Daoy (cell line): ENCODE data around the gene NFIA. TPM values are rescaled to one million over a fixed set of nuclear protein-coding genes. Genes with fewer than 3 reads are reported as not detected.
"Not testable (repeated sequence)": the region's sequence is repeated elsewhere in the genome, so short reads cannot be mapped to it uniquely, and the experiment has no call there.

Source experiments
- DNase-seq: peaks from one replicate; pipeline ENCODE4 v3.0.0-alpha.2; 2015; ENCODE audit warnings: low read depth
- total RNA-seq: library from RNA; depleted of rRNA; stranded (reverse); fragments of >200 nt; shearing (Covaris generic); gene quantifications from 2 replicates; pipeline ENCODE4 v1.2.3, GENCODE V29; 2014

The NFIA gene
- total RNA-seq, 1 experiment from 2014 or later = 5.0 TPM

- DNase-seq = no peak
Observed at GRCh38 chr1:61271412-61271789, 189.0 kb downstream of the NFIA start.

- DNase-seq = no peak
Observed at GRCh38 chr1:61273167-61273705, 190.9 kb downstream of the NFIA start.

GRCh38 chr1:61273861-61274260 is 191.5 kb downstream of the NFIA start:
- no peak for DNase-seq

GRCh38 chr1:61274939-61275338 is 192.6 kb downstream of the NFIA start:
- no peak for DNase-seq

- DNase-seq = no peak
Observed at GRCh38 chr1:61276246-61276645, 193.9 kb downstream of the NFIA start.

- DNase-seq = no peak
Observed at GRCh38 chr1:61277121-61277690, 194.8 kb downstream of the NFIA start.

GRCh38 chr1:61278503-61278902 is 196.1 kb downstream of the NFIA start:
- DNase-seq = not testable (repeated sequence)

- DNase-seq = no peak
Observed at GRCh38 chr1:61278966-61279365, 196.6 kb downstream of the NFIA start.

GRCh38 chr1:61279570-61279969 is 197.2 kb downstream of the NFIA start:
- DNase-seq = no peak

- DNase-seq = no peak
Observed at GRCh38 chr1:61280452-61280851, 198.1 kb downstream of the NFIA start.

- DNase-seq = no peak
Observed at GRCh38 chr1:61282387-61282786, 200.0 kb downstream of the NFIA start.

GRCh38 chr1:61284248-61284854 is 202.0 kb downstream of the NFIA start:
- no peak for DNase-seq

- no peak for DNase-seq
Observed at GRCh38 chr1:61284936-61285335, 202.6 kb downstream of the NFIA start.

GRCh38 chr1:61285371-61285885 is 203.1 kb downstream of the NFIA start:
- DNase-seq = no peak

GRCh38 chr1:61287014-61287413 is 204.7 kb downstream of the NFIA start:
- no peak for DNase-seq

- DNase-seq = no peak
Observed at GRCh38 chr1:61287734-61288133, 205.4 kb downstream of the NFIA start.

GRCh38 chr1:61289232-61290098 is 207.1 kb downstream of the NFIA start:
- no peak for DNase-seq

GRCh38 chr1:61290525-61290924 is 208.2 kb downstream of the NFIA start:
- no peak for DNase-seq

- DNase-seq = no peak
Observed at GRCh38 chr1:61293197-61293596, 210.8 kb downstream of the NFIA start.

- DNase-seq = no peak
Observed at GRCh38 chr1:61293986-61294504, 211.7 kb downstream of the NFIA start.

- no peak for DNase-seq
Observed at GRCh38 chr1:61294930-61295329, 212.6 kb downstream of the NFIA start.

- no peak for DNase-seq
Observed at GRCh38 chr1:61295818-61296537, 213.6 kb downstream of the NFIA start.
